Natural killer cell (primary cell): ENCODE measurements around the gene HOXC4. TPM values are rescaled to one million over a fixed set of nuclear protein-coding genes. Genes with fewer than 3 reads are reported as not detected.
A peak's percentile ranks its signal among the peaks of the same experiment; 100 is the strongest.

Experiments
- ATAC-seq, 3 donors: fragments of 150-1000 bp in 2 of 3; fragments of 200-7000 bp in 1 of 3; cut with Tn5 transposase; 1 replicate in 1 of 3; 2 replicates in 2 of 3; pipeline ENCODE4 v1.10.0; 2021; ENCODE audit warnings: mild to moderate bottlenecking in 2 of 3, moderate library complexity in 2 of 3
- DNase-seq, 2 donors: peaks; one replicate each; pipeline versions ENCODE4 v3.0.0 to v3.0.0-alpha.2; 2013 to 2021; ENCODE audit warnings: mixed read lengths in 1 of 2
- H3K27ac ChIP-seq: one replicate; pipeline ENCODE4 v1.5.1; 2013; ENCODE audit warnings: mild to moderate bottlenecking, low read length
- H3K27me3 ChIP-seq: one replicate; pipeline ENCODE4 v1.6.1; 2013; ENCODE audit warnings: low read length; ENCODE audit not compliant: control insufficient read depth, insufficient read depth
- H3K36me3 ChIP-seq: one replicate; pipeline ENCODE4 v1.6.1; 2013; ENCODE audit warnings: low read length; ENCODE audit not compliant: control insufficient read depth, insufficient read depth
- H3K4me1 ChIP-seq: one replicate; pipeline ENCODE4 v1.6.1; 2013; ENCODE audit warnings: low read length; ENCODE audit not compliant: control insufficient read depth, insufficient read depth
- H3K4me3 ChIP-seq: one replicate; pipeline ENCODE4 v1.5.1; 2013; ENCODE audit warnings: low read length
- H3K9me3 ChIP-seq: one replicate; pipeline ENCODE4 v1.6.1; 2013; ENCODE audit warnings: low read length; ENCODE audit not compliant: control insufficient read depth, insufficient read depth
- H3K27ac Mint-ChIP-seq, 2 donors: one replicate each; pipeline ENCODE4 v1.8.0; 2022; ENCODE audit warnings: mild to moderate bottlenecking in 2 of 2, mixed read lengths in 2 of 2, moderate library complexity in 1 of 2
- H3K27me3 Mint-ChIP-seq, 2 donors: one replicate each; pipeline ENCODE4 v1.8.0; 2022; ENCODE audit warnings: low read depth in 2 of 2, mixed read lengths in 2 of 2
- H3K36me3 Mint-ChIP-seq: one replicate; pipeline ENCODE4 v1.8.0; 2022; ENCODE audit warnings: mixed read lengths
- H3K4me1 Mint-ChIP-seq, 2 donors: one replicate each; pipeline ENCODE4 v1.8.0; 2022; ENCODE audit warnings: mixed read lengths in 2 of 2
- H3K4me3 Mint-ChIP-seq: one replicate; pipeline ENCODE4 v1.8.0; 2022; ENCODE audit warnings: mild to moderate bottlenecking, moderate library complexity, mixed read lengths
- H3K9me3 Mint-ChIP-seq, 2 donors: one replicate each; pipeline ENCODE4 v1.8.0; 2022; ENCODE audit warnings: mixed read lengths in 2 of 2
- CTCF ChIP-seq: fragments of 200-600 bp; IDR thresholded peaks from one replicate; pipeline ENCODE4 v1.8.0; 2022; ENCODE audit warnings: antibody characterized with exemption
- WGBS: methylation state at CpG from one replicate; pipeline ENCODE4 v1.1.7; 2013; ENCODE audit warnings: missing lambda C conversion rate; ENCODE audit not compliant: insufficient coverage; 5-methylcytosine and 5-hydroxymethylcytosine counted together
- intact Hi-C: fragments of 100-400 bp; cut with micrococcal nuclease; formaldehyde crosslinking; loops from one replicate; pipeline ENCODE4 v1.14.2; 2022
- total RNA-seq, 4 donors: library from RNA; stranded (reverse); fragments of 120-200 nt in 1 of 4; gene quantifications; one replicate each; pipeline versions ENCODE4 v1.2.3 to v1.2.4, GENCODE V29; 2013 to 2022

HOXC4 gene
- total RNA-seq, 3 donors from 2014 or later (not counting 1 experiment from before 2014, with no cell fraction given) = 0.95 to 3.2 (median 1.8) TPM

- peak overlapping the region; percentile 40 for H3K4me3 Mint-ChIP-seq
- Histone ChIP-seq H3K36me3 (no peaks in the 10 kb centered on the region), H3K9me3 (no peaks in the 10 kb centered on the region), H3K27ac (no peak overlapping the region), H3K4me1 (peaks cover 33% of the 10 kb centered on the region), H3K27me3 (peaks cover 61% of the 10 kb centered on the region), H3K4me3 (no peak overlapping the region)
- H3K9me3 Mint-ChIP-seq = no peaks in the 10 kb centered on the region
- H3K36me3 Mint-ChIP-seq = no peaks in the 10 kb centered on the region
- WGBS = 17% methylated on average over 2 of the region's 3 CpGs
- DNase-seq = no peak
- no peak overlapping the region for H3K27ac Mint-ChIP-seq
- ATAC-seq = no peak
- H3K27me3 Mint-ChIP-seq = peaks cover 45 to 55% of the 10 kb centered on the region in 2 donors
- intact Hi-C loops = loop anchor here (2.0 to 10.0 kb wide), 2 partner anchors 17 to 269 kb away; partner anchors contain the start of genes CBX5, HNRNPA1 and HOXC5
- no peak for TF ChIP-seq CTCF
- H3K4me1 Mint-ChIP-seq = peaks cover 20 to 44% of the 10 kb centered on the region in 2 donors
Observed at GRCh38 chr12:54016051-54016450, 37.6 kb upstream of the HOXC4 start.

- intact Hi-C loops = loop anchor here (2.0 to 10.0 kb wide), 2 partner anchors 16 to 268 kb away; partner anchors contain the start of genes CBX5, HNRNPA1 and HOXC5
Observed at GRCh38 chr12:54016478-54016964, 37.1 kb upstream of the HOXC4 start.

GRCh38 chr12:54017027-54017788, 36.4 kb upstream of the HOXC4 start:
- H3K27ac ChIP-seq = peak overlapping the region; percentile 26
- Mint-ChIP-seq H3K9me3 (no peaks in the 10 kb centered on the region), H3K27me3 (peaks cover 43 to 56% of the 10 kb centered on the region in 2 donors), H3K4me1 (peaks cover 14 to 37% of the 10 kb centered on the region in 2 donors), H3K36me3 (no peaks in the 10 kb centered on the region), H3K27ac (peak overlapping the region; percentile 23 to 89), H3K4me3 (peak overlapping the region; percentile 81)
- H3K27me3 ChIP-seq = peaks cover 55% of the 10 kb centered on the region
- TF ChIP-seq CTCF = no peak
- no peaks in the 10 kb centered on the region for H3K9me3 ChIP-seq
- intact Hi-C loops = loop anchor here (2.0 to 10.0 kb wide), 2 partner anchors 16 to 268 kb away; partner anchors contain the start of genes CBX5, HNRNPA1 and HOXC5
- peak in 1 of 2 donors; percentile 26 for DNase-seq
- no peaks in the 10 kb centered on the region for H3K36me3 ChIP-seq
- 5% methylated on average over 23 of the region's 24 CpGs for WGBS
- H3K4me1 ChIP-seq = peaks cover 33% of the 10 kb centered on the region
- peak; percentile 40 to 46 (median 43) for ATAC-seq
- H3K4me3 ChIP-seq = peak overlapping the region; percentile 55

More at GRCh38 chr12:54016478-54016964, 37.1 kb upstream of the HOXC4 start:
- Histone ChIP-seq H3K36me3 (no peaks in the 10 kb centered on the region), H3K27me3 (peaks cover 57% of the 10 kb centered on the region), H3K9me3 (no peaks in the 10 kb centered on the region), H3K4me1 (peaks cover 33% of the 10 kb centered on the region), H3K27ac (no peak overlapping the region), H3K4me3 (no peak overlapping the region)
- ATAC-seq = no peak
- Mint-ChIP-seq H3K4me3 (peak overlapping the region; percentile 40), H3K27me3 (peaks cover 45 to 56% of the 10 kb centered on the region in 2 donors), H3K27ac (no peak overlapping the region), H3K4me1 (peaks cover 16 to 39% of the 10 kb centered on the region in 2 donors), H3K9me3 (no peaks in the 10 kb centered on the region), H3K36me3 (no peaks in the 10 kb centered on the region)
- 7% methylated on average over 21 of the region's 25 CpGs for WGBS
- TF ChIP-seq CTCF = no peak
- DNase-seq = no peak
